C4-2B (cell line): Measurements from ENCODE around the gene NAXD.
"Not testable (repeated sequence)": the region's sequence is repeated elsewhere in the genome, so short reads cannot be mapped to it uniquely, and the experiment has no call there.

Source experiments
- H3K27ac ChIP-seq: fragments of 450-650 bp; 2 replicates; pipeline ENCODE4 v1.5.1; 2017
- CTCF ChIP-seq: fragments of 450-650 bp; conservative IDR thresholded peaks from 2 replicates; pipeline ENCODE4 v1.5.1; 2017; ENCODE audit warnings: mild to moderate bottlenecking
- ZFX ChIP-seq: fragments of 450-650 bp; IDR thresholded peaks from 2 replicates; pipeline ENCODE4 v1.6.1; 2017

The NAXD gene

DNA sequence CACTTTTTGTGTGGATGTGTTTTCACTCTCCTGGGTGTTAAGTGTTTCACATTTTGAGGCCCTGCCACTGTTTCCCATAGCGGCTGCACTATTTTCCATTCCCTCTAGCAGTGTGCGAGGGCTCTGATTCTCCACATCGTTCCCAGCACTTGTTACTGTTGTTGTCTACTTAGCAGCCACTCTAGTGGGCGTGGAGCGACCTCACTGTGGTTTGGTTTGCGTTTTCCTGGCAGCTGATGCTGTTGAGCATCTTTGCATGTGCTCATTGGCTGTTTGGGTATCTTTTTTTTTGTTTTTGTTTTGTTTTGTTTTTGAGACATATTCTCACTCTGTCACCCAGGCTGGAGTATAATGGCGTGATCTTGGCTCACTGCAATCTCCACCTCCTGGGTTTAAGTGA, 14.4 kb downstream of the NAXD start:
- H3K27ac ChIP-seq: no peak overlapping the region
- TF ChIP-seq ZFX (no peak), CTCF (no peak)

- TF ChIP-seq CTCF (no peak), ZFX (no peak)
- no peak overlapping the region for H3K27ac ChIP-seq
Measured at GRCh38 chr13:110630566-110631119, 15.3 kb downstream of the NAXD start.

DNA sequence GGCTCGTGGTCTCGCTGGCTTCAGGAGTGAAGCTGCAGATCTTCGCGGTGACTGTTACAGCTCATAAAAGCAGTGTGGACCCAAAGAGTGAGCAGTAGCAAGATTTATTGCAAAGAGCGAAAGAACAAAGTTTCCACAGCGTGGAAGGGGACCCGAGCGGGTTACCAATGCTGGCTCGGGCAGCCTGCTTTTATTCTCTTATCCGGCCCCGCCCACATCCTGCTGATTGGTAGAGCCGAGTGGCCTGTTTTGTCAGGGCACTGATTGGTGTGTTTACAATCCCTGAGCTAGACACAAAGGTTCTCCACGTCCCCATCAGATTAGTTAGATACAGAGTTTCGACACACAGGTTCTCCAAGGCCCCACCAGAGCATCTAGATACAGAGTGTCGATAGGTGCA, 16.9 kb downstream of the NAXD start:
- not testable (repeated sequence) for H3K27ac ChIP-seq

DNA sequence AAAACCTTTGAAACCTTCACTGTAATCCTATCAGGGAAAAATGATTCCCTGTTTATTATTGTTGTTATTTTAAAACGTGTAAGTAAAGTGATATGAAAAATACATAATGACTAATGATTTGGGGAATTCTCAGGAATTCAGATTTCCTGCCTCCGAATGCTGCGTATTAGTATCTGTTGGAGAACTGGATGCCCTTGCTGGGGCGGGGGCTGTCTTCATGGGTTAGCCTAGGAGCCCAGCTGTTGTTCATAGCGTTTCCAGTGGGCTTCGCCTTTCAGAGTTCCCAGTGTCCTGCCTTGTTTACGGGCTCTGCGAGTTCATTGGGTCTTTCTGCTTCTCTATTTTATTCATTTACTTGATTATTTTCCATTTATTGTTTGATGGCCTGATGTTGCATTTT, 18.4 kb downstream of the NAXD start:
- TF ChIP-seq ZFX (no peak), CTCF (no peak)
- H3K27ac ChIP-seq: no peak overlapping the region

- TF ChIP-seq CTCF (no peak), ZFX (no peak)
- H3K27ac ChIP-seq: no peak overlapping the region
Measured at GRCh38 chr13:110634558-110634957, 19.2 kb downstream of the NAXD start.

- no peak overlapping the region for H3K27ac ChIP-seq
- TF ChIP-seq CTCF (no peak), ZFX (no peak)
Measured at GRCh38 chr13:110635405-110636002, 20.2 kb downstream of the NAXD start.

DNA sequence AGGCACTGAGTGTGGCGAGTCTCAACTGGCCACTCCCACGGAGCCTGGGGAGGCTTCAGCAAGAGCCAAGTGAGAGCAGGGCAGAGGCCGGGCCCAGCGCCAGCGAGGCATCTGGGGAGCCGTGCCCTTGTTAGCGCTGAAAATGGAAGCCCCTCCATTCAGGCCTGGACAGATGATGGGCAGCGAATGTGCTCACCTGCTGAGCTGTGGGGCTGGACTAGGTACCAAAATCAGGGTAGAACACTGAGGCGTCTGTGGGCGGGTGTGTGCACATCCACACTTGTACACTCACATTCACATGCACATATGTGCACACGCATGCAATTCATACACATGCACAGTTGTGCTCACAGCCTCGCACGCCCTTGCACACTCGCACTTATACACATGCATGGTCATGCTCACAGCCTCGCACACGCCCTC, 20.7 kb downstream of the NAXD start:
- H3K27ac ChIP-seq: no peak overlapping the region

More for the DNA sequence above, 20.7 kb downstream of the NAXD start:
- no peak for TF ChIP-seq CTCF
- no peak for TF ChIP-seq ZFX
